Measurements from ENCODE around the gene PRKCQ.

DNA sequence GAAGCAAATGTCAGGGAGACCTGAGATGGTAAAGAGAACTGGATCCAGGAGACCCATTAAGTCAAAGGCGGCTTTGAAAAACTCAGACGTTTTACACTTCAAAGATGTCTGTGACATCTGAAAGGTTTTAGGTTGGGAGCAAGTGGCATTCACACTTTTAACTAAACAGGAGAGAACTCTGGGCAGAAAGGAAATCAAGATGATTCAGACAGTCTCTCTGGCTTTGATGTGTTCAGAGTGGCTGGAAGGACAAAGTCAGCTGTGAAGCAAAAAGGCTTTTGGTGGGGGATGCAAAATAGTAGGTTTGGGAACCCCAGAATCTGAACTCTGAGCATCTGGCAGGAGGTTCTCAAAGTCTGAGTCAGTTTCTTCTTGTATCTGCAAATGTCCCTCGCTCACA lies 66.6 kb downstream of the PRKCQ start:
- TF ChIP-seq, protein P1, sequence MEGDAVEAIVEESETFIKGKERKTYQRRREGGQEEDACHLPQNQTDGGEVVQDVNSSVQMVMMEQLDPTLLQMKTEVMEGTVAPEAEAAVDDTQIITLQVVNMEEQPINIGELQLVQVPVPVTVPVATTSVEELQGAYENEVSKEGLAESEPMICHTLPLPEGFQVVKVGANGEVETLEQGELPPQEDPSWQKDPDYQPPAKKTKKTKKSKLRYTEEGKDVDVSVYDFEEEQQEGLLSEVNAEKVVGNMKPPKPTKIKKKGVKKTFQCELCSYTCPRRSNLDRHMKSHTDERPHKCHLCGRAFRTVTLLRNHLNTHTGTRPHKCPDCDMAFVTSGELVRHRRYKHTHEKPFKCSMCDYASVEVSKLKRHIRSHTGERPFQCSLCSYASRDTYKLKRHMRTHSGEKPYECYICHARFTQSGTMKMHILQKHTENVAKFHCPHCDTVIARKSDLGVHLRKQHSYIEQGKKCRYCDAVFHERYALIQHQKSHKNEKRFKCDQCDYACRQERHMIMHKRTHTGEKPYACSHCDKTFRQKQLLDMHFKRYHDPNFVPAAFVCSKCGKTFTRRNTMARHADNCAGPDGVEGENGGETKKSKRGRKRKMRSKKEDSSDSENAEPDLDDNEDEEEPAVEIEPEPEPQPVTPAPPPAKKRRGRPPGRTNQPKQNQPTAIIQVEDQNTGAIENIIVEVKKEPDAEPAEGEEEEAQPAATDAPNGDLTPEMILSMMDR (IDR thresholded peaks at IDR 0.05): no peak
- no peak for TF ChIP-seq POLR2A (IDR thresholded peaks at IDR 0.05)
